Anterior cingulate cortex (tissue), 58 donors: ENCODE results near the gene PRM2.

Experiments
- DNase-seq, 58 donors: peaks; one replicate each; lab custom pipeline; 2025; lab: John Stamatoyannopoulos, UW

Gene PRM2

GRCh38 chr16:11276143-11276895 is at the start of gene PRM2:
TSS of gene PRM2 (minus strand) at chr16:11276480. CDS start at chr16:11276370, 110 bp downstream.
- DNase-seq = no peak

GRCh38 chr16:11325404-11326083 is 49.3 kb upstream of the PRM2 start:
- DNase-seq = peak in 1 of 58 donors; percentile 4

- no peak for DNase-seq
These were observed 47.5 kb upstream of the PRM2 start for GRCh38 chr16:11323551-11324336.

GRCh38 chr16:11322823-11323222 is 46.5 kb upstream of the PRM2 start:
- DNase-seq = no peak

GRCh38 chr16:11321662-11322061 is 45.4 kb upstream of the PRM2 start:
- no peak for DNase-seq

GRCh38 chr16:11320170-11320569 is 43.9 kb upstream of the PRM2 start:
- no peak for DNase-seq

- peak in 2 of 58 donors; percentile 3 to 37 for DNase-seq
These were observed 43.4 kb upstream of the PRM2 start for GRCh38 chr16:11319529-11320146.

GRCh38 chr16:11318817-11319216 is 42.5 kb upstream of the PRM2 start:
- DNase-seq = no peak

- peak in 1 of 58 donors; percentile 3 for DNase-seq
These were observed 40.2 kb upstream of the PRM2 start for GRCh38 chr16:11316331-11317015.

GRCh38 chr16:11315510-11315909 is 39.2 kb upstream of the PRM2 start:
- DNase-seq = no peak

GRCh38 chr16:11314309-11314894 is 38.1 kb upstream of the PRM2 start:
- DNase-seq = no peak

GRCh38 chr16:11313493-11314308 is 37.4 kb upstream of the PRM2 start:
- no peak for DNase-seq

GRCh38 chr16:11312718-11313492 is 36.6 kb upstream of the PRM2 start:
- no peak for DNase-seq

- DNase-seq = no peak
These were observed 34.8 kb upstream of the PRM2 start for GRCh38 chr16:11310997-11311561.

GRCh38 chr16:11310634-11310977 is 34.3 kb upstream of the PRM2 start:
- no peak for DNase-seq

- no peak for DNase-seq
These were observed 33.8 kb upstream of the PRM2 start for GRCh38 chr16:11309895-11310633.
